Measurements from ENCODE around the gene PEX14. TPM values are rescaled to one million over a fixed set of nuclear protein-coding genes. Genes with fewer than 3 reads are reported as not detected.

The PEX14 gene
- total RNA-seq, 4 donors from 2014 or later = 10.1 to 22.7 (median 15.1) TPM

DNA sequence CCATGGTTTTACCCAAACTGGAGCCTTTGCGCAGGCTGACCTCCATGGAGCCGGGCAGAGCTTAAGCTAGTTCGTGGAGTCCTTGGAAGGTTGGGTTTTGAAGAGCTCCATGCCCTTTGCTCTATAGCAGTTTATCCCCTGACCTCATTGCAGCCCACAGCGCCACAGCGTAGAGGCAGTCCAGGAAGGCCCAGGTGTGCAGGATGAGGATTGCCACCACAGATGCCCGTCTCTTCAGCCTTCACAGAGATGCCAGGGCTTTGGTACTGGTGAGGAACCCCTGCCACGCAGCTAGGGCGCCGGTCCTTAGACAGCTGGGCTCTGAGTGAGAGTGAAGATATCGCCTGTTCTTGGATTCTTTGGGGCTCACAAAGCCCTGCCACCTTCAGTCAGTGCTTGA lies 138.6 kb downstream of the PEX14 start:
- Histone ChIP-seq H3K4me1 (no peaks in the 10 kb centered on the region), H3K27ac (no peak overlapping the region), H3K9me3 (no peaks in the 10 kb centered on the region), H3K36me3 (peaks cover 0 to 15% of the 10 kb centered on the region in 2 donors), H3K4me3 (no peak overlapping the region), H3K27me3 (no peaks in the 10 kb centered on the region)
- TF ChIP-seq, protein P1, sequence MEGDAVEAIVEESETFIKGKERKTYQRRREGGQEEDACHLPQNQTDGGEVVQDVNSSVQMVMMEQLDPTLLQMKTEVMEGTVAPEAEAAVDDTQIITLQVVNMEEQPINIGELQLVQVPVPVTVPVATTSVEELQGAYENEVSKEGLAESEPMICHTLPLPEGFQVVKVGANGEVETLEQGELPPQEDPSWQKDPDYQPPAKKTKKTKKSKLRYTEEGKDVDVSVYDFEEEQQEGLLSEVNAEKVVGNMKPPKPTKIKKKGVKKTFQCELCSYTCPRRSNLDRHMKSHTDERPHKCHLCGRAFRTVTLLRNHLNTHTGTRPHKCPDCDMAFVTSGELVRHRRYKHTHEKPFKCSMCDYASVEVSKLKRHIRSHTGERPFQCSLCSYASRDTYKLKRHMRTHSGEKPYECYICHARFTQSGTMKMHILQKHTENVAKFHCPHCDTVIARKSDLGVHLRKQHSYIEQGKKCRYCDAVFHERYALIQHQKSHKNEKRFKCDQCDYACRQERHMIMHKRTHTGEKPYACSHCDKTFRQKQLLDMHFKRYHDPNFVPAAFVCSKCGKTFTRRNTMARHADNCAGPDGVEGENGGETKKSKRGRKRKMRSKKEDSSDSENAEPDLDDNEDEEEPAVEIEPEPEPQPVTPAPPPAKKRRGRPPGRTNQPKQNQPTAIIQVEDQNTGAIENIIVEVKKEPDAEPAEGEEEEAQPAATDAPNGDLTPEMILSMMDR (IDR thresholded peaks at IDR 0.05) = no peak
- TF ChIP-seq POLR2AphosphoS5 (IDR thresholded peaks at IDR 0.05) = no peak
- no peak for TF ChIP-seq EP300 (IDR thresholded peaks at IDR 0.05)
- no peak for TF ChIP-seq POLR2A (IDR thresholded peaks at IDR 0.05)
- 87% methylated on average over 3 of the region's 10 CpGs; no CpG with 5 or more reads in 1 of the 2 donors for WGBS, 2 donors (ENCODE audit: low coverage in 1 of 2)
- no peak for ATAC-seq

DNA sequence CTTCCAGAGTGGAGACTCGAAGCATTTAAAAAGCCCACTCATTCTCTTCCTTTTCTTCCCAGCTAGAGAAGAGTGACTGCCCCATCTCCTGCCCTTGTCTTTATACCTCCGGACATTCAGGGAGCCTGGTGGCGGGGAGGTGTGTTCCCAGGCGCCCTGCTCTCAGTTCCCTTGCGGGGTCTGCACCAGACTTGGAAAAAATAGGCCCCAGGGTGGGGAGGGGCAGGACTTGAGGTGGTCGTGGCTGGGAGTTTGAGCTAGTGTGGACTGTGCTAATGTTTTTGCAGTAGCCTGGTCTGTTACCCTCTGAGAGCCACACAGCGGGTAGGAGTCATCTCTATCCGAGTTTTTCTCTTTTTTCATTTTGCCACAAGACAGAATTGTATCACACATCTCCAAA lies 139.1 kb downstream of the PEX14 start:
- Histone ChIP-seq H3K4me1 (no peaks in the 10 kb centered on the region), H3K27me3 (no peaks in the 10 kb centered on the region), H3K4me3 (no peak overlapping the region), H3K27ac (no peak overlapping the region), H3K9me3 (no peaks in the 10 kb centered on the region), H3K36me3 (peaks cover 0 to 21% of the 10 kb centered on the region in 2 donors)
- whole genome bisulfite sequencing, 2 donors (ENCODE audit: low coverage in 1 of 2) = 81 to 89% methylated on average over 5 of the region's 8 CpGs
- no peak for ATAC-seq
- TF ChIP-seq, protein P1 (IDR thresholded peaks at IDR 0.05) = no peak
- TF ChIP-seq POLR2AphosphoS5 (IDR thresholded peaks at IDR 0.05) (no peak), POLR2A (IDR thresholded peaks at IDR 0.05) (no peak), EP300 (IDR thresholded peaks at IDR 0.05) (no peak)

DNA sequence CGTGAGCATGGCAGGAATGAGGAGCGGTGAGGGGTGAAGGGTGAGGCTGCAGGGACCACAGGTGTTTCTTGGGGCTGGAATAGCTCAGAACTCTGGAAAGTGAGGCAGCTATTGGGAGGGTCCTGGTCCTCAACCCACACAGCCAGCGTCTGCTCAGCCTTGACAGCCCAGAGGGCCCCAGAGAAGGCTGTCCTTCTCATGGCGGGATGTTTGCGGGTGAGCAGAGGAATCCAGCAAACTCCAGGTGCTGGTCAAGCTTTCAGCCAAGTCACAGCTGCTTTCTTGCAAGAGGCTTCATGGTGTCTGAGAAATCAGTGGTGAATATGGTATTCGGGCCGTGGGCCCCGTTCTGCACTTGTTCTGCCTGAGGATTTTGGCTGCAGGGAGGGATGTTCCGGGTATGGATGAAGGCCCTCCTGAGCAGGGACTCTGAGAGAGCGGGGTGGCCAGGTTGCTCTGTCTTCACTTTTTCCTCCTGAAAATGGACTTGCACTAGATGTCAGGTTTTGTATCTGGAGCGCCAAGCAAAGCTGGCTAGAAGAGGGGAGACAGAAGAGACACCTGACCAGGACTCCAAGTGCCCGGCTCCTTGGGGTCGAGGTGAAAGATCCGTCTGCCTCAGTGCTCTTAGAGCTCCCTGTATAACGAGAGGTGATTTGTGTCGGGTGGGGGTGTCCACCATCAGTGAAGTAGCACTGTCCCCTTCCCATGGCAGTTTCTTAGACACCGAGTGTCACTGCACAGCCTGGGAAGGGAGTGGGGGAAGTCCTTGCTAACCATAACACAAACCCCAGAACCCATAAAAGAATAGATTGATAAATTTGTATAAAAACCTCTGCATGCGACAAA lies 139.9 kb downstream of the PEX14 start:
- 87 to 90% methylated on average over 2 to 3 of the region's 18 CpGs for WGBS, 2 donors (ENCODE audit: low coverage in 1 of 2)
- Histone ChIP-seq H3K27ac (no peak overlapping the region), H3K27me3 (no peaks in the 10 kb centered on the region), H3K4me3 (no peak overlapping the region), H3K36me3 (peaks cover 0 to 21% of the 10 kb centered on the region in 2 donors), H3K9me3 (no peaks in the 10 kb centered on the region), H3K4me1 (no peaks in the 10 kb centered on the region)
- ATAC-seq = no peak
- TF ChIP-seq POLR2A (IDR thresholded peaks at IDR 0.05) = no peak
- TF ChIP-seq, protein P1 (IDR thresholded peaks at IDR 0.05) = no peak
- no peak for TF ChIP-seq EP300 (IDR thresholded peaks at IDR 0.05)
- no peak for TF ChIP-seq POLR2AphosphoS5 (IDR thresholded peaks at IDR 0.05)

DNA sequence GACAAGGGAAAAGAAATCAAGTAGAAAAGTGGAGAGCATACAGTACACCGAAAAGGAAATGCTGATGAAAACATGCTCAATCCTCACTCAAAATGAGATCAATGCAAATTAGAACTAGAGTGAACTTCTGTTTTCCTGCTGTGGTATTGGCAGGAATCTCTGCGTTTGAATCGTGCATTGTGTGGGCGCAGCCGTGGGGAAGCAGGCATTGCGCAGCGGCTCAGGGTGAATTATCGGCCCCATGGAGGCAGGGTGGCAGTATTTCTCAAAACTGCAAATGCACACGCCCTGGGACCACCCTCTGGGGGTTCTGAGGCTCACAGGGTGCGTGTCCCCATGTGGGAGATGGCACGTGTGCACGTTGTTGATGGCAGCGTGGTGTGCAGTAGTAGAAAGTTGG lies 140.6 kb downstream of the PEX14 start:
- Histone ChIP-seq H3K27me3 (no peaks in the 10 kb centered on the region), H3K27ac (no peak overlapping the region), H3K9me3 (no peaks in the 10 kb centered on the region), H3K4me1 (no peaks in the 10 kb centered on the region), H3K36me3 (peaks cover 0 to 21% of the 10 kb centered on the region in 2 donors), H3K4me3 (no peak overlapping the region)
- 76 to 83% methylated on average over 4 to 10 of the region's 13 CpGs for WGBS, 2 donors (ENCODE audit: low coverage in 1 of 2)
- TF ChIP-seq POLR2AphosphoS5 (IDR thresholded peaks at IDR 0.05) (no peak), EP300 (IDR thresholded peaks at IDR 0.05) (no peak), POLR2A (IDR thresholded peaks at IDR 0.05) (no peak)
- TF ChIP-seq, protein P1 (IDR thresholded peaks at IDR 0.05) = no peak
- no peak for ATAC-seq

All from gastroesophageal sphincter (tissue), 4 donors.